Transverse colon (tissue), 3 donors: Measurements from ENCODE around the gene SLC1A1.

ENCODE experiments used
- POLR2A ChIP-seq: fragments of 450-650 bp; IDR thresholded peaks from one replicate; pipeline ENCODE4 v1.6.1; 2016; ENCODE audit warnings: antibody characterized with exemption, mild to moderate bottlenecking, moderate library complexity
- POLR2AphosphoS5 ChIP-seq, 3 donors: sonication (generic); formaldehyde crosslinking; IDR thresholded peaks; one replicate each; pipeline ENCODE4 v1.6.1; 2016; ENCODE audit warnings: antibody characterized with exemption in 3 of 3

DNA sequence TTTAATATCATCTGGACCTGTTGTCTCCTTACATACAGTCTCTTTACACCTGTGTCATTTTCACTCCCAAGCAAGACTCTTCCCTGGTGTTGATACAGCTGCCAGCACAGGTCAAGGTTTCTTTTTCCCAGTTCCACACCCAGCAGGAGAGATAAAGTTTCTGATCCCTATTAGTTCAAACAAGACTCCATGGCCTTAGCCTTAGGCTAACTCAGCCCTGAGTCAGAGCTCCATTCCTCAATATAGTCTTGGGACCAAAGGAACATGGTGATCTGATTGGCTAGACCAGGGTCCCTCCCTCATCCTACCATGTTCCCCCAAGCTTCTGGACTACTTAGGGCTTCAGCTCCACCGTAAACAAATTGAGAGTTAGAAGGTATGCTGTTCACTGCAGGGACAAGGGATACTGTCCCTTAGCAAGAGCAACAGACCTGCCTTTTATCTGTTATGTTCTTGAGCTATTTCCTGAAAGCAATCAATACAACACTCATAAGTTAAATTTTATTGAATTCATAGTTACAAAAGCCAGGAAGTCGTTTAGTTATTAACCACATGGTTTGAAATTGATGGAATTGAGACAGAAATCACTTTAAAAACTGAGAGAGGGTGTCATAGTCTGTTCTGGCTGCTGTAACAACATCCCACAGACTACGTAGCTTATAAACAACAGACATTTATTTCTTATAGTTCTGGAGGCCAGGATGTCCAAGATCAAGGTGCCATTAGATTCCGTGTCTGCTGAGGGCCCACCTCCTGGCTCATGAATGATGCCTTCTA is 20.5 kb downstream of the SLC1A1 start:
- TF ChIP-seq POLR2A (no peak), POLR2AphosphoS5 (IDR thresholded peaks at IDR 0.05) (no peak)
